Ovary (tissue), 3 donors: ENCODE results near the gene NUCB1.
"Not testable (repeated sequence)": the region's sequence is repeated elsewhere in the genome, so short reads cannot be mapped to it uniquely, and the experiment has no call there.

Experiments
- POLR2A ChIP-seq: fragments of 450-650 bp; IDR thresholded peaks from one replicate; pipeline ENCODE4 v1.6.1; 2017; ENCODE audit warnings: antibody characterized with exemption, mild to moderate bottlenecking, moderate library complexity
- TF ChIP-seq, protein P1 (sequence below), 3 donors: fragments of 450-650 bp in 2 of 3; fragments of 200-600 bp in 1 of 3; IDR thresholded peaks; one replicate each; pipeline versions ENCODE4 v1.5.1 to v1.8.0; 2016 to 2022; ENCODE audit warnings: antibody characterized with exemption in 3 of 3, mild to moderate bottlenecking in 1 of 3
- donor health status: DM: no; HTN: no; CAD: no.

GRCh38 chr19:48909424-48910077 is 9.4 kb downstream of the NUCB1 start:
- TF ChIP-seq, protein P1, sequence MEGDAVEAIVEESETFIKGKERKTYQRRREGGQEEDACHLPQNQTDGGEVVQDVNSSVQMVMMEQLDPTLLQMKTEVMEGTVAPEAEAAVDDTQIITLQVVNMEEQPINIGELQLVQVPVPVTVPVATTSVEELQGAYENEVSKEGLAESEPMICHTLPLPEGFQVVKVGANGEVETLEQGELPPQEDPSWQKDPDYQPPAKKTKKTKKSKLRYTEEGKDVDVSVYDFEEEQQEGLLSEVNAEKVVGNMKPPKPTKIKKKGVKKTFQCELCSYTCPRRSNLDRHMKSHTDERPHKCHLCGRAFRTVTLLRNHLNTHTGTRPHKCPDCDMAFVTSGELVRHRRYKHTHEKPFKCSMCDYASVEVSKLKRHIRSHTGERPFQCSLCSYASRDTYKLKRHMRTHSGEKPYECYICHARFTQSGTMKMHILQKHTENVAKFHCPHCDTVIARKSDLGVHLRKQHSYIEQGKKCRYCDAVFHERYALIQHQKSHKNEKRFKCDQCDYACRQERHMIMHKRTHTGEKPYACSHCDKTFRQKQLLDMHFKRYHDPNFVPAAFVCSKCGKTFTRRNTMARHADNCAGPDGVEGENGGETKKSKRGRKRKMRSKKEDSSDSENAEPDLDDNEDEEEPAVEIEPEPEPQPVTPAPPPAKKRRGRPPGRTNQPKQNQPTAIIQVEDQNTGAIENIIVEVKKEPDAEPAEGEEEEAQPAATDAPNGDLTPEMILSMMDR (IDR thresholded peaks at IDR 0.05), result not testable (repeated sequence)
- not testable (repeated sequence) for TF ChIP-seq POLR2A
